H9 (cell line): ENCODE measurements around the gene CACNA1A. TPM values are rescaled to one million over a fixed set of nuclear protein-coding genes. Genes with fewer than 3 reads are reported as not detected.

ENCODE experiments used
- DNase-seq: peaks from one replicate; pipeline ENCODE4 v3.0.0-alpha.2; 2017
- H2AFZ ChIP-seq: one replicate; pipeline ENCODE4 v1.6.1; 2013; ENCODE audit warnings: mild to moderate bottlenecking, low read length, control low read depth, moderate library complexity
- H2AK5ac ChIP-seq: 2 replicates; pipeline ENCODE4 v1.6.1; 2013; ENCODE audit warnings: low read length, control low read depth, mixed read lengths; ENCODE audit not compliant: insufficient read length
- H2BK120ac ChIP-seq: one replicate; pipeline ENCODE4 v1.6.1; 2013; ENCODE audit warnings: low read depth, mild to moderate bottlenecking, low read length, control low read depth, inconsistent platforms; ENCODE audit not compliant: poor library complexity, severe bottlenecking
- H2BK12ac ChIP-seq: 2 replicates; pipeline ENCODE4 v1.6.1; 2013; ENCODE audit warnings: low read length, control low read depth, mixed read lengths, low read depth; ENCODE audit not compliant: insufficient read length
- H2BK15ac ChIP-seq: 2 replicates; pipeline ENCODE4 v1.6.1; 2013; ENCODE audit warnings: low read depth, low read length, control low read depth
- H2BK20ac ChIP-seq: one replicate; pipeline ENCODE4 v1.6.1; 2013; ENCODE audit warnings: low read depth, mild to moderate bottlenecking, low read length, control low read depth, inconsistent platforms; ENCODE audit not compliant: poor library complexity, severe bottlenecking
- H2BK5ac ChIP-seq: 2 replicates; pipeline ENCODE4 v1.6.1; 2013; ENCODE audit warnings: low read length, control low read depth, mixed read lengths; ENCODE audit not compliant: insufficient read length
- H3K14ac ChIP-seq: 2 replicates; pipeline ENCODE4 v1.6.1; 2013; ENCODE audit warnings: low read length, control low read depth; ENCODE audit not compliant: insufficient read depth
- H3K18ac ChIP-seq: 2 replicates; pipeline ENCODE4 v1.6.1; 2013; ENCODE audit warnings: low read depth, mild to moderate bottlenecking, mixed read lengths, low read length, control low read depth; ENCODE audit not compliant: insufficient read length
- H3K23ac ChIP-seq: 2 replicates; pipeline ENCODE4 v1.6.1; 2013; ENCODE audit warnings: low read length, control low read depth, mixed read lengths, low read depth; ENCODE audit not compliant: insufficient read length
- H3K23me2 ChIP-seq: 2 replicates; pipeline ENCODE4 v1.6.1; 2013; ENCODE audit warnings: low read depth, mild to moderate bottlenecking, mixed read lengths, low read length, control low read depth; ENCODE audit not compliant: insufficient read length, poor library complexity, severe bottlenecking
- H3K27ac ChIP-seq: 2 replicates; pipeline ENCODE4 v1.5.1; 2013; ENCODE audit warnings: low read length, control low read depth, mixed read lengths, low read depth; ENCODE audit not compliant: insufficient read length
- H3K27me3 ChIP-seq: 2 replicates; pipeline ENCODE4 v1.6.1; 2013; ENCODE audit warnings: low read length, control low read depth, inconsistent platforms; ENCODE audit not compliant: insufficient read depth
- H3K4ac ChIP-seq: 2 replicates; pipeline ENCODE4 v1.6.1; 2013; ENCODE audit warnings: low read depth, mild to moderate bottlenecking, control low read depth, inconsistent platforms, low read length, moderate library complexity
- H3K4me1 ChIP-seq: 2 replicates; pipeline ENCODE4 v1.6.1; 2013; ENCODE audit warnings: low read length, control low read depth, inconsistent platforms; ENCODE audit not compliant: insufficient read depth
- H3K4me2 ChIP-seq: 2 replicates; pipeline ENCODE4 v1.6.1; 2013; ENCODE audit warnings: low read length, control low read depth, mixed read lengths; ENCODE audit not compliant: insufficient read length, insufficient read depth
- H3K56ac ChIP-seq: 2 replicates; pipeline ENCODE4 v1.6.1; 2013; ENCODE audit warnings: low read depth, mild to moderate bottlenecking, mixed read lengths, low read length, control low read depth; ENCODE audit not compliant: insufficient read length
- H3K79me1 ChIP-seq: 2 replicates; pipeline ENCODE4 v1.6.1; 2013; ENCODE audit warnings: low read depth, mild to moderate bottlenecking, moderate library complexity, low read length, control low read depth, inconsistent platforms; ENCODE audit not compliant: insufficient read depth, poor library complexity, severe bottlenecking
- H3K79me2 ChIP-seq: 2 replicates; pipeline ENCODE4 v1.6.1; 2013; ENCODE audit warnings: low read length, control low read depth, inconsistent platforms; ENCODE audit not compliant: insufficient read depth
- H3K9ac ChIP-seq: 2 replicates; pipeline ENCODE4 v1.6.1; 2013; ENCODE audit warnings: low read length, control low read depth, mixed read lengths; ENCODE audit not compliant: insufficient read length; ENCODE audit errors: extremely low read depth
- H3K9me3 ChIP-seq: one replicate; pipeline ENCODE4 v1.6.1; 2013; ENCODE audit warnings: low read depth, low read length, inconsistent platforms; ENCODE audit not compliant: control insufficient read depth
- H3T11ph ChIP-seq: one replicate; pipeline ENCODE4 v1.6.1; 2013; ENCODE audit warnings: mild to moderate bottlenecking, low read length, control low read depth, inconsistent platforms
- H4K20me1 ChIP-seq: one replicate; pipeline ENCODE4 v1.6.1; 2013; ENCODE audit not compliant: control insufficient read depth, insufficient read length, insufficient read depth
- H4K5ac ChIP-seq: 2 replicates; pipeline ENCODE4 v1.6.1; 2013; ENCODE audit warnings: low read depth, mild to moderate bottlenecking, mixed read lengths, low read length, control low read depth; ENCODE audit not compliant: insufficient read length
- H4K8ac ChIP-seq: replicated peaks from 2 replicates; pipeline ENCODE4 v1.6.1; 2013; ENCODE audit warnings: low read length, control low read depth, mixed read lengths, low read depth; ENCODE audit not compliant: insufficient read length
- H4K91ac ChIP-seq: 2 replicates; pipeline ENCODE4 v1.6.1; 2013; ENCODE audit warnings: low read depth, mild to moderate bottlenecking, moderate library complexity, mixed read lengths, low read length, control low read depth; ENCODE audit not compliant: insufficient read length
- H3K27ac Mint-ChIP-seq, 3 experiments: 2 replicates in 2 of 3; 3 replicates in 1 of 3; pipeline ENCODE4 v1.8.0; 2020 to 2021; ENCODE audit warnings: mixed read lengths in 3 of 3, mild to moderate bottlenecking in 1 of 3, moderate library complexity in 1 of 3
- H3K27me3 Mint-ChIP-seq: 2 replicates; pipeline ENCODE4 v1.8.0; 2021; ENCODE audit warnings: low read depth, mild to moderate bottlenecking, moderate library complexity, mixed read lengths
- H3K36me3 Mint-ChIP-seq, 3 experiments: 2 replicates in 2 of 3; 3 replicates in 1 of 3; pipeline ENCODE4 v1.8.0; 2020 to 2021; ENCODE audit warnings: low read depth in 3 of 3, mixed read lengths in 3 of 3; ENCODE audit not compliant: insufficient read depth in 1 of 3
- H3K4me1 Mint-ChIP-seq, 2 experiments: 2 replicates each; pipeline ENCODE4 v1.8.0; 2020; ENCODE audit warnings: mixed read lengths in 2 of 2
- H3K4me3 Mint-ChIP-seq, 2 experiments: 2 replicates in 1 of 2; 3 replicates in 1 of 2; pipeline ENCODE4 v1.8.0; 2020 to 2021; ENCODE audit warnings: mild to moderate bottlenecking in 2 of 2, mixed read lengths in 2 of 2, moderate library complexity in 1 of 2
- H3K9me3 Mint-ChIP-seq, 2 experiments: 2 replicates in 1 of 2; 3 replicates in 1 of 2; pipeline ENCODE4 v1.8.0; 2020; ENCODE audit warnings: mild to moderate bottlenecking in 2 of 2, mixed read lengths in 2 of 2, moderate library complexity in 1 of 2
- WGBS: extraction: QIAGEN DNeasy Blood & Tissue Kit; methylation state at CpG from one replicate; pipeline ENCODE4 v1.1.7; 2013; ENCODE audit warnings: missing lambda C conversion rate, low lambda C conversion rate, mixed read lengths; ENCODE audit not compliant: insufficient read length; ENCODE audit errors: extremely low coverage; 5-methylcytosine and 5-hydroxymethylcytosine counted together
- total RNA-seq: library from RNA; stranded (reverse); gene quantifications from 2 replicates; pipeline ENCODE4 v1.2.1, GENCODE V29; 2021
- TF ChIP-seq, protein P1 (sequence below): fragments of 200-600 bp; sonication (generic); conservative IDR thresholded peaks from 3 replicates; pipeline ENCODE4 v1.8.0; 2021; ENCODE audit warnings: antibody characterized with exemption, mild to moderate bottlenecking

Gene CACNA1A
- total RNA-seq, 1 experiment from 2014 or later = 8.0 TPM

DNA sequence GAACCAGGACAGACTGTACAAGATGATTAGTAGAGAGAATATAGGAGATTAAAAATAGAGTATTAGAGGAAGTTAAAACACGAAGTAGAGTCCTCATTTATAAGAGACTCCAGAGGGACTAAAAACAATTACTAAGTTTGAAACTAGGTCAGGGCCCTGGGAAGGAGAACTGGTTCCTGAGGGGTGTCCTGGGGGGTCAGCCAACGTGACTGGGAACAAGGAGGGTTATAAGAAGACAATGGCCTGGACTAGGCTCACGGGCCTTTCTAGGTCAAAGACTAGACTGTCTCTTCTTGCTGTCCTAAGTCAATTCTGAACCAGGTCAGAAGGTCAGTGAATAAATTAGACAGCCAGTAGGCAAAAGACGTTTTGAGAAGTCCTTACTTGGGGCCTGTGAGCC is 190.8 kb downstream of the CACNA1A start:
- no peak overlapping the region for H3K4ac ChIP-seq
- Mint-ChIP-seq H3K27ac (no peak overlapping the region), H3K4me1 (peaks cover 8 to 11% of the 10 kb centered on the region in 2 experiments), H3K27me3 (peaks cover 5% of the 10 kb centered on the region; the same call in 1 of the 2 replicates), H3K9me3 (peaks cover 5 to 13% of the 10 kb centered on the region in 2 experiments), H3K36me3 (peaks cover 14 to 42% (median 29%) of the 10 kb centered on the region in 3 experiments), H3K4me3 (no peak overlapping the region)
- H2BK12ac ChIP-seq = no peak overlapping the region
- H3K9ac ChIP-seq = no peak overlapping the region
- H4K91ac ChIP-seq = no peak overlapping the region
- no peak overlapping the region for H2AFZ ChIP-seq
- H3K79me2 ChIP-seq = no peaks in the 10 kb centered on the region
- no peaks in the 10 kb centered on the region for H3K79me1 ChIP-seq
- no peak overlapping the region for H3K4me2 ChIP-seq
- H2BK20ac ChIP-seq = no peak overlapping the region
- H3T11ph ChIP-seq = no peak overlapping the region
- H3K23me2 ChIP-seq = no peaks in the 10 kb centered on the region
- H3K56ac ChIP-seq = no peak overlapping the region
- H2AK5ac ChIP-seq = no peak overlapping the region
- no peak overlapping the region for H3K18ac ChIP-seq
- H3K14ac ChIP-seq = no peak overlapping the region
- no peak overlapping the region for H3K27ac ChIP-seq
- H2BK120ac ChIP-seq = no peak overlapping the region
- no peak overlapping the region for H2BK15ac ChIP-seq
- WGBS = no CpG with 5 or more reads among the region's 4 CpGs
- DNase-seq = no peak
- peaks cover 9% of the 10 kb centered on the region for H3K9me3 ChIP-seq
- no peak overlapping the region for H2BK5ac ChIP-seq
- no peak overlapping the region for H4K8ac ChIP-seq
- H3K27me3 ChIP-seq = no peaks in the 10 kb centered on the region
- H4K20me1 ChIP-seq = no peaks in the 10 kb centered on the region
- TF ChIP-seq, protein P1, sequence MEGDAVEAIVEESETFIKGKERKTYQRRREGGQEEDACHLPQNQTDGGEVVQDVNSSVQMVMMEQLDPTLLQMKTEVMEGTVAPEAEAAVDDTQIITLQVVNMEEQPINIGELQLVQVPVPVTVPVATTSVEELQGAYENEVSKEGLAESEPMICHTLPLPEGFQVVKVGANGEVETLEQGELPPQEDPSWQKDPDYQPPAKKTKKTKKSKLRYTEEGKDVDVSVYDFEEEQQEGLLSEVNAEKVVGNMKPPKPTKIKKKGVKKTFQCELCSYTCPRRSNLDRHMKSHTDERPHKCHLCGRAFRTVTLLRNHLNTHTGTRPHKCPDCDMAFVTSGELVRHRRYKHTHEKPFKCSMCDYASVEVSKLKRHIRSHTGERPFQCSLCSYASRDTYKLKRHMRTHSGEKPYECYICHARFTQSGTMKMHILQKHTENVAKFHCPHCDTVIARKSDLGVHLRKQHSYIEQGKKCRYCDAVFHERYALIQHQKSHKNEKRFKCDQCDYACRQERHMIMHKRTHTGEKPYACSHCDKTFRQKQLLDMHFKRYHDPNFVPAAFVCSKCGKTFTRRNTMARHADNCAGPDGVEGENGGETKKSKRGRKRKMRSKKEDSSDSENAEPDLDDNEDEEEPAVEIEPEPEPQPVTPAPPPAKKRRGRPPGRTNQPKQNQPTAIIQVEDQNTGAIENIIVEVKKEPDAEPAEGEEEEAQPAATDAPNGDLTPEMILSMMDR = no peak
- H3K23ac ChIP-seq = no peak overlapping the region
- H3K4me1 ChIP-seq = no peaks in the 10 kb centered on the region
- no peak overlapping the region for H4K5ac ChIP-seq
